ENCODE measurements around the gene ZBED1.
A peak's percentile ranks its signal among the peaks of the same experiment; 100 is the strongest.

Gene ZBED1

GRCh38 chrX:2517055-2517454, 16.3 kb upstream of the ZBED1 start:
- peak overlapping the region; percentile 59; the same call in 1 of the 2 replicates for H3K9ac ChIP-seq (ENCODE audit: low read length)
- H3K4me3 ChIP-seq (ENCODE audit: low read depth, low read length, poor library complexity, severe bottlenecking): peak overlapping the region; percentile 34
- H2AFZ ChIP-seq (ENCODE audit: low read length): no peak overlapping the region
- H3K9me2 ChIP-seq (ENCODE audit: low read depth, low read length): no peaks in the 10 kb centered on the region
- peak overlapping the region; percentile 100 for H3K27ac ChIP-seq (ENCODE audit: low read depth, low read length, poor library complexity, severe bottlenecking)
- H3K79me2 ChIP-seq (ENCODE audit: insufficient read depth, low read length): no peaks in the 10 kb centered on the region
- H3K4me2 ChIP-seq (ENCODE audit: low read length): peak overlapping the region; percentile 64
- no peaks in the 10 kb centered on the region for H3K36me3 ChIP-seq (ENCODE audit: insufficient read depth, low read length)
- TF ChIP-seq EZH2 (IDR thresholded peaks at IDR 0.05; ENCODE audit: borderline replicate concordance, low read length) (no peak), CTCF (IDR thresholded peaks at IDR 0.05; ENCODE audit: low read length) (no peak)
- H3K4me1 ChIP-seq (ENCODE audit: insufficient read depth, low read length, severe bottlenecking): peaks cover 79% of the 10 kb centered on the region
- no peaks in the 10 kb centered on the region for H3K27me3 ChIP-seq (ENCODE audit: insufficient read depth, low read length)
- no peaks in the 10 kb centered on the region for H3K9me3 ChIP-seq (ENCODE audit: low read length)
- no peaks in the 10 kb centered on the region for H4K20me1 ChIP-seq (ENCODE audit: insufficient read depth, low read length)
- H3F3A ChIP-seq (ENCODE audit: insufficient read depth, low read length): peaks cover 15% of the 10 kb centered on the region

GRCh38 chrX:2516623-2517022, 15.8 kb upstream of the ZBED1 start:
- Histone ChIP-seq H3K4me1 (ENCODE audit: insufficient read depth, low read length, severe bottlenecking) (peaks cover 77% of the 10 kb centered on the region), H3K9me3 (ENCODE audit: low read length) (no peaks in the 10 kb centered on the region), H3K9ac (ENCODE audit: low read length) (peak overlapping the region; percentile 59; the same call in 1 of the 2 replicates), H3K36me3 (ENCODE audit: insufficient read depth, low read length) (no peaks in the 10 kb centered on the region), H3K9me2 (ENCODE audit: low read depth, low read length) (no peaks in the 10 kb centered on the region), H3F3A (ENCODE audit: insufficient read depth, low read length) (peaks cover 14% of the 10 kb centered on the region), H3K79me2 (ENCODE audit: insufficient read depth, low read length) (no peaks in the 10 kb centered on the region), H3K27ac (ENCODE audit: low read depth, low read length, poor library complexity, severe bottlenecking) (peak overlapping the region; percentile 100), H3K4me3 (ENCODE audit: low read depth, low read length, poor library complexity, severe bottlenecking) (peak overlapping the region; percentile 34), H3K27me3 (ENCODE audit: insufficient read depth, low read length) (no peaks in the 10 kb centered on the region), H2AFZ (ENCODE audit: low read length) (no peak overlapping the region), H4K20me1 (ENCODE audit: insufficient read depth, low read length) (no peaks in the 10 kb centered on the region), H3K4me2 (ENCODE audit: low read length) (peak overlapping the region; percentile 64)
- TF ChIP-seq CTCF (IDR thresholded peaks at IDR 0.05; ENCODE audit: low read length): no peak
- TF ChIP-seq EZH2 (IDR thresholded peaks at IDR 0.05; ENCODE audit: borderline replicate concordance, low read length): no peak

GRCh38 chrX:2514131-2514530, 13.4 kb upstream of the ZBED1 start:
- Histone ChIP-seq H3K27me3 (ENCODE audit: insufficient read depth, low read length) (no peaks in the 10 kb centered on the region), H3K36me3 (ENCODE audit: insufficient read depth, low read length) (no peaks in the 10 kb centered on the region), H3F3A (ENCODE audit: insufficient read depth, low read length) (peaks cover 9% of the 10 kb centered on the region), H3K27ac (ENCODE audit: low read depth, low read length, poor library complexity, severe bottlenecking) (peak overlapping the region; percentile 100), H3K4me3 (ENCODE audit: low read depth, low read length, poor library complexity, severe bottlenecking) (peak overlapping the region; percentile 36), H2AFZ (ENCODE audit: low read length) (no peak overlapping the region), H3K4me1 (ENCODE audit: insufficient read depth, low read length, severe bottlenecking) (peaks cover 72% of the 10 kb centered on the region), H3K9me2 (ENCODE audit: low read depth, low read length) (no peaks in the 10 kb centered on the region), H3K4me2 (ENCODE audit: low read length) (peak overlapping the region; percentile 71), H3K9ac (ENCODE audit: low read length) (peak overlapping the region; percentile 68), H3K9me3 (ENCODE audit: low read length) (no peaks in the 10 kb centered on the region), H4K20me1 (ENCODE audit: insufficient read depth, low read length) (no peaks in the 10 kb centered on the region), H3K79me2 (ENCODE audit: insufficient read depth, low read length) (no peaks in the 10 kb centered on the region)
- TF ChIP-seq EZH2 (IDR thresholded peaks at IDR 0.05; ENCODE audit: borderline replicate concordance, low read length): no peak
- no peak for TF ChIP-seq CTCF (IDR thresholded peaks at IDR 0.05; ENCODE audit: low read length)

All from OCI-LY1 (cell line).